ENCODE results near the gene ZBTB20. TPM values are rescaled to one million over a fixed set of nuclear protein-coding genes. Genes with fewer than 3 reads are reported as not detected.

The ZBTB20 gene
- total and polyA plus RNA-seq, 2 donors (not counting 1 experiment from before 2014, with no cell fraction given), result 4.0 to 22.5 TPM

GRCh38 chr3:114635878-114636277, 511.2 kb downstream of the ZBTB20 start:
- no peaks in the 10 kb centered on the region for H3K36me3 ChIP-seq (ENCODE audit: control insufficient read depth, insufficient read depth, low read length)
- H3K79me2 ChIP-seq (ENCODE audit: control insufficient read depth, insufficient read depth, low read length), result no peaks in the 10 kb centered on the region
- no peak overlapping the region for H3K27ac ChIP-seq (ENCODE audit: insufficient read depth, low read length)
- H3K4me1 ChIP-seq (ENCODE audit: control insufficient read depth, extremely low read depth, insufficient read depth, low read length), result no peaks in the 10 kb centered on the region
- no peak for DNase-seq (ENCODE audit: low read depth in 2 of 2)
- H3K27me3 ChIP-seq (ENCODE audit: control insufficient read depth, insufficient read depth, low read length), result no peaks in the 10 kb centered on the region
- no peaks in the 10 kb centered on the region for H4K20me1 ChIP-seq (ENCODE audit: control insufficient read depth, extremely low read depth, insufficient read depth, low read length)
- no peak for TF ChIP-seq EZH2 (IDR thresholded peaks at IDR 0.05; ENCODE audit: low read length, missing control alignments)
- TF ChIP-seq CTCF (conservative IDR thresholded peaks at IDR 0.05 in 1 of 2, IDR thresholded peaks at IDR 0.05 in 1 of 2; ENCODE audit: low read depth in 1 of 2, low read length in 2 of 2), result no peak
- H3K4me3 ChIP-seq (replicated peaks in 1 of 4; ENCODE audit: control extremely low read depth in 1 of 4, insufficient read depth in 1 of 4, low read depth in 3 of 4, low read length in 4 of 4), result no peak overlapping the region
- no peak overlapping the region for H2AFZ ChIP-seq (ENCODE audit: low read length)
- no peaks in the 10 kb centered on the region for H3K9me3 ChIP-seq (ENCODE audit: control insufficient read depth, insufficient read depth, low read depth, low read length)
- no peak overlapping the region for H3K9ac ChIP-seq (ENCODE audit: insufficient read depth, low read length)
- H3K4me2 ChIP-seq (ENCODE audit: extremely low read depth, insufficient read depth, low read length), result no peak overlapping the region

DNA sequence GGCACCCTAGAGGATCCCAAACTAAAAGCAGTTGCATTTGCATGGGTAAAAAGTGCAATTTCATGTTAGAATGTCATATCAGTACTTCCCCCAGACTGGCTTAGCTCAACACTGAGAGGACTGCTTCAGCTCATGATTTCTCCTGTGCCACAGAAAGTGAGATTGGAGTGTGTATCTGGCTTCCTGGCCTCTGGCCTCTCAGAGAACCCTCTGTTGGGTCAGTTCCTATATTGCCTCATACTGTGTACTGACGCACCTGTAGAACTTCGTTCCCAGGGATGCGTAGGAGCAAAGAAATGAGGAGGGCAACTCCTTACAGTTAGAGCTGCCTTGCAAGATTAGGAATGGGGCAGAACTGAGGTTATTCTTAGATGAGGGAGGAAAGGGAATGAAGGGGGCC, 512.5 kb downstream of the ZBTB20 start:
- Histone ChIP-seq H3K4me1 (ENCODE audit: control insufficient read depth, extremely low read depth, insufficient read depth, low read length) (no peaks in the 10 kb centered on the region), H3K27ac (ENCODE audit: insufficient read depth, low read length) (no peak overlapping the region), H3K9ac (ENCODE audit: insufficient read depth, low read length) (no peak overlapping the region), H3K36me3 (ENCODE audit: control insufficient read depth, insufficient read depth, low read length) (no peaks in the 10 kb centered on the region), H3K4me2 (ENCODE audit: extremely low read depth, insufficient read depth, low read length) (no peak overlapping the region), H4K20me1 (ENCODE audit: control insufficient read depth, extremely low read depth, insufficient read depth, low read length) (no peaks in the 10 kb centered on the region), H3K79me2 (ENCODE audit: control insufficient read depth, insufficient read depth, low read length) (no peaks in the 10 kb centered on the region), H3K9me3 (ENCODE audit: control insufficient read depth, insufficient read depth, low read depth, low read length) (no peaks in the 10 kb centered on the region), H3K4me3 (replicated peaks in 1 of 4; ENCODE audit: control extremely low read depth in 1 of 4, insufficient read depth in 1 of 4, low read depth in 3 of 4, low read length in 4 of 4) (no peak overlapping the region), H2AFZ (ENCODE audit: low read length) (no peak overlapping the region), H3K27me3 (ENCODE audit: control insufficient read depth, insufficient read depth, low read length) (no peaks in the 10 kb centered on the region)
- no peak for TF ChIP-seq CTCF (conservative IDR thresholded peaks at IDR 0.05 in 1 of 2, IDR thresholded peaks at IDR 0.05 in 1 of 2; ENCODE audit: low read depth in 1 of 2, low read length in 2 of 2)
- no peak for TF ChIP-seq EZH2 (IDR thresholded peaks at IDR 0.05; ENCODE audit: low read length, missing control alignments)
- DNase-seq (ENCODE audit: low read depth in 2 of 2), result no peak

- no peaks in the 10 kb centered on the region for H3K4me1 ChIP-seq (ENCODE audit: control insufficient read depth, extremely low read depth, insufficient read depth, low read length)
- no peak overlapping the region for H3K4me2 ChIP-seq (ENCODE audit: extremely low read depth, insufficient read depth, low read length)
- H3K9me3 ChIP-seq (ENCODE audit: control insufficient read depth, insufficient read depth, low read depth, low read length), result no peaks in the 10 kb centered on the region
- TF ChIP-seq EZH2 (IDR thresholded peaks at IDR 0.05; ENCODE audit: low read length, missing control alignments), result no peak
- TF ChIP-seq CTCF (conservative IDR thresholded peaks at IDR 0.05 in 1 of 2, IDR thresholded peaks at IDR 0.05 in 1 of 2; ENCODE audit: low read depth in 1 of 2, low read length in 2 of 2), result no peak
- H3K79me2 ChIP-seq (ENCODE audit: control insufficient read depth, insufficient read depth, low read length), result no peaks in the 10 kb centered on the region
- H4K20me1 ChIP-seq (ENCODE audit: control insufficient read depth, extremely low read depth, insufficient read depth, low read length), result no peaks in the 10 kb centered on the region
- H3K27ac ChIP-seq (ENCODE audit: insufficient read depth, low read length), result no peak overlapping the region
- no peak overlapping the region for H3K4me3 ChIP-seq (replicated peaks in 1 of 4; ENCODE audit: control extremely low read depth in 1 of 4, insufficient read depth in 1 of 4, low read depth in 3 of 4, low read length in 4 of 4)
- H3K9ac ChIP-seq (ENCODE audit: insufficient read depth, low read length), result no peak overlapping the region
- no peaks in the 10 kb centered on the region for H3K36me3 ChIP-seq (ENCODE audit: control insufficient read depth, insufficient read depth, low read length)
- H2AFZ ChIP-seq (ENCODE audit: low read length), result no peak overlapping the region
- H3K27me3 ChIP-seq (ENCODE audit: control insufficient read depth, insufficient read depth, low read length), result no peaks in the 10 kb centered on the region
- DNase-seq (ENCODE audit: low read depth in 2 of 2), result no peak
Measured at GRCh38 chr3:114632757-114633424, 514.2 kb downstream of the ZBTB20 start.
